ENCODE measurements around the gene SOD2. TPM values are rescaled to one million over a fixed set of nuclear protein-coding genes. Genes with fewer than 3 reads are reported as not detected.

Gene SOD2
- total and polyA plus RNA-seq, 9 of the 15 experiments (the other 6 are each of a cell fraction or from before 2014, with no cell fraction given), result 39.8 to 140 (median 95.8) TPM

DNA sequence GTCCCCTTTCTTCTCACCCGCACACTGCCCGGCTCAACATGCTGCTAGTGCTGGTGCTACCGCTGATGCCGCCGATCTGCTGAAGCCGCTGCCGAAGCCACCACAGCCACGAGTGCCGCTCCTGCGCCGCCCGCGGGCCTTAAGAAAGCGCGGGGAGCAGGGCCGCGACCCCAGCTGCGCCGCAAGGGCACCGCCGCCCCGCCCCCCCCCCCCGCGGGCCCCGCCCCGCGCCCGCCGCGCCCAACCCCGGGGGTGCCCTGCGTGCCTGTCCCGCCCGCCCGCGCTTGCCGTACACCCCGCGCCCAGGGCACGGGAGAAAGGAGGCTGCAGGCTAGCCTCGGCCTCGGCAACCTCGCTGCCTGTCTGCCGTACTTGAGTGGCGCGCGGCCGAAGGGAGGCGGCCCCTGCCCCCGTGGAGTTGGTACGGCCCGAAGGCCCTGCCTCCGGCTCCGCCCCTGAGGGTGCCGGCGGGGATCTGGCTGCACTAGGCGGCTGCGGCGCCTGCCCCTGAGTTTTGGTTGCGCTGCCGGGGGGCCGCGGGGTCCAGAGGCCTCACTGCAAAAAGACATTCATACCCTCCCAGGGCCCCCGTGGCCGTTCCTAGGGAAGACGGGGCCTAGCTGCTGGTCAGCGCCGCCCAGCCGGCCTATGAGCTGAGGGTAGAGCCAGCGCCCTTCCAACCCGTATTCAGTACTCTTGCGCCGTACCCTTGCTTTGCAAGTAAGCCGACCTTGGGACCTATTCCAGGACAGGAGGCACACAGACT lies at the start of gene SOD2 (continued):
- peak; percentile 72; the same call in 1 of the 2 replicates for TF ChIP-seq EP400 (IDR thresholded peaks at IDR 0.05)
- TF ChIP-seq, protein P1, sequence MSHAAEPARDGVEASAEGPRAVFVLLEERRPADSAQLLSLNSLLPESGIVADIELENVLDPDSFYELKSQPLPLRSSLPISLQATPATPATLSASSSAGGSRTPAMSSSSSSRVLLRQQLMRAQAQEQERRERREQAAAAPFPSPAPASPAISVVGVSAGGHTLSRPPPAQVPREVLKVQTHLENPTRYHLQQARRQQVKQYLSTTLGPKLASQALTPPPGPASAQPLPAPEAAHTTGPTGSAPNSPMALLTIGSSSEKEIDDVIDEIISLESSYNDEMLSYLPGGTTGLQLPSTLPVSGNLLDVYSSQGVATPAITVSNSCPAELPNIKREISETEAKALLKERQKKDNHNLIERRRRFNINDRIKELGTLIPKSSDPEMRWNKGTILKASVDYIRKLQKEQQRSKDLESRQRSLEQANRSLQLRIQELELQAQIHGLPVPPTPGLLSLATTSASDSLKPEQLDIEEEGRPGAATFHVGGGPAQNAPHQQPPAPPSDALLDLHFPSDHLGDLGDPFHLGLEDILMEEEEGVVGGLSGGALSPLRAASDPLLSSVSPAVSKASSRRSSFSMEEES (CRISPR knock-in tag; IDR thresholded peaks at IDR 0.05), result no peak
- 0 out of 2 replicates have a peak, but pooled peaks have one; percentile 53 for TF ChIP-seq TCF7 (IDR thresholded peaks at IDR 0.05; ENCODE audit: borderline replicate concordance)
- TF ChIP-seq ATF7 (IDR thresholded peaks at IDR 0.05), result peak; percentile 99
- no peak for TF ChIP-seq CBFB (CRISPR knock-in tag; IDR thresholded peaks at IDR 0.05)
- TF ChIP-seq DACH1 (IDR thresholded peaks at IDR 0.05; ENCODE audit: partially characterized antibody), result no peak
- TF ChIP-seq ZNF232 (CRISPR knock-in tag; IDR thresholded peaks at IDR 0.05), result no peak
- no peak for TF ChIP-seq ZNF24 (IDR thresholded peaks at IDR 0.05)
- TF ChIP-seq FUS (optimal IDR thresholded peaks at IDR 0.05; ENCODE audit: low read depth, low read length), result peak; percentile 91
- no peak for TF ChIP-seq SMAD3 (CRISPR knock-in tag; conservative IDR thresholded peaks at IDR 0.05)
- peak; percentile 76 for TF ChIP-seq ZSCAN29 (IDR thresholded peaks at IDR 0.05)
- peak; percentile 2; the same call in 1 of the 2 replicates for TF ChIP-seq MAFK (IDR thresholded peaks at IDR 0.05; ENCODE audit: low read length)
- TF ChIP-seq, protein P2, sequence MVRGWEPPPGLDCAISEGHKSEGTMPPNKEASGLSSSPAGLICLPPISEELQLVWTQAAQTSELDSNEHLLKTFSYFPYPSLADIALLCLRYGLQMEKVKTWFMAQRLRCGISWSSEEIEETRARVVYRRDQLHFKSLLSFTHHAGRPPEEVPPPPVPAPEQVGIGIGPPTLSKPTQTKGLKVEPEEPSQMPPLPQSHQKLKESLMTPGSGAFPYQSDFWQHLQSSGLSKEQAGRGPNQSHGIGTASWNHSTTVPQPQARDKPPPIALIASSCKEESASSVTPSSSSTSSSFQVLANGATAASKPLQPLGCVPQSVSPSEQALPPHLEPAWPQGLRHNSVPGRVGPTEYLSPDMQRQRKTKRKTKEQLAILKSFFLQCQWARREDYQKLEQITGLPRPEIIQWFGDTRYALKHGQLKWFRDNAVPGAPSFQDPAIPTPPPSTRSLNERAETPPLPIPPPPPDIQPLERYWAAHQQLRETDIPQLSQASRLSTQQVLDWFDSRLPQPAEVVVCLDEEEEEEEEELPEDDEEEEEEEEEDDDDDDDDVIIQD (CRISPR knock-in tag; IDR thresholded peaks at IDR 0.05), result peak; percentile 76; the same call in 1 of the 2 replicates
- peak; percentile 31; the same call in 1 of the 2 replicates for TF ChIP-seq ZFP1 (CRISPR knock-in tag; IDR thresholded peaks at IDR 0.05)
- TF ChIP-seq SMARCB1 (IDR thresholded peaks at IDR 0.05; ENCODE audit: insufficient read length, low read depth), result no peak
- TF ChIP-seq ZNF263 (CRISPR knock-in tag; IDR thresholded peaks at IDR 0.05; ENCODE audit: borderline replicate concordance), result no peak
- TF ChIP-seq, protein P3, sequence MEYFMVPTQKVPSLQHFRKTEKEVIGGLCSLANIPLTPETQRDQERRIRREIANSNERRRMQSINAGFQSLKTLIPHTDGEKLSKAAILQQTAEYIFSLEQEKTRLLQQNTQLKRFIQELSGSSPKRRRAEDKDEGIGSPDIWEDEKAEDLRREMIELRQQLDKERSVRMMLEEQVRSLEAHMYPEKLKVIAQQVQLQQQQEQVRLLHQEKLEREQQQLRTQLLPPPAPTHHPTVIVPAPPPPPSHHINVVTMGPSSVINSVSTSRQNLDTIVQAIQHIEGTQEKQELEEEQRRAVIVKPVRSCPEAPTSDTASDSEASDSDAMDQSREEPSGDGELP (CRISPR knock-in tag; IDR thresholded peaks at IDR 0.05; ENCODE audit: borderline replicate concordance), result peak; percentile 87
- no peak for TF ChIP-seq NFIX (CRISPR knock-in tag; IDR thresholded peaks at IDR 0.05; ENCODE audit: low read depth)
- TF ChIP-seq, protein P4, sequence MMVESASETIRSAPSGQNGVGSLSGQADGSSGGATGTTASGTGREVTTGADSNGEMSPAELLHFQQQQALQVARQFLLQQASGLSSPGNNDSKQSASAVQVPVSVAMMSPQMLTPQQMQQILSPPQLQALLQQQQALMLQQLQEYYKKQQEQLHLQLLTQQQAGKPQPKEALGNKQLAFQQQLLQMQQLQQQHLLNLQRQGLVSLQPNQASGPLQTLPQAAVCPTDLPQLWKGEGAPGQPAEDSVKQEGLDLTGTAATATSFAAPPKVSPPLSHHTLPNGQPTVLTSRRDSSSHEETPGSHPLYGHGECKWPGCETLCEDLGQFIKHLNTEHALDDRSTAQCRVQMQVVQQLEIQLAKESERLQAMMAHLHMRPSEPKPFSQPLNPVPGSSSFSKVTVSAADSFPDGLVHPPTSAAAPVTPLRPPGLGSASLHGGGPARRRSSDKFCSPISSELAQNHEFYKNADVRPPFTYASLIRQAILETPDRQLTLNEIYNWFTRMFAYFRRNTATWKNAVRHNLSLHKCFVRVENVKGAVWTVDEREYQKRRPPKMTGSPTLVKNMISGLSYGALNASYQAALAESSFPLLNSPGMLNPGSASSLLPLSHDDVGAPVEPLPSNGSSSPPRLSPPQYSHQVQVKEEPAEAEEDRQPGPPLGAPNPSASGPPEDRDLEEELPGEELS (CRISPR knock-in tag; IDR thresholded peaks at IDR 0.05; ENCODE audit: borderline replicate concordance), result no peak
